OCI-LY1 (cell line): ENCODE results near the gene RIN3.

Source experiments
- EZH2 ChIP-seq: fragments of 200-600 bp; sonication (generic), shearing (Covaris generic); IDR thresholded peaks from 2 replicates; pipeline ENCODE4 v1.8.0; 2017; ENCODE audit warnings: borderline replicate concordance, mixed run types, mild to moderate bottlenecking, antibody characterized with exemption, low read length, moderate library complexity, mixed read lengths
- TF ChIP-seq, protein P1 (sequence below): fragments of 200-600 bp; sonication (generic), shearing (Covaris generic); IDR thresholded peaks from 2 replicates; pipeline ENCODE4 v1.5.1; 2017; ENCODE audit warnings: mild to moderate bottlenecking, antibody characterized with exemption, low read length, moderate library complexity, mixed read lengths

DNA sequence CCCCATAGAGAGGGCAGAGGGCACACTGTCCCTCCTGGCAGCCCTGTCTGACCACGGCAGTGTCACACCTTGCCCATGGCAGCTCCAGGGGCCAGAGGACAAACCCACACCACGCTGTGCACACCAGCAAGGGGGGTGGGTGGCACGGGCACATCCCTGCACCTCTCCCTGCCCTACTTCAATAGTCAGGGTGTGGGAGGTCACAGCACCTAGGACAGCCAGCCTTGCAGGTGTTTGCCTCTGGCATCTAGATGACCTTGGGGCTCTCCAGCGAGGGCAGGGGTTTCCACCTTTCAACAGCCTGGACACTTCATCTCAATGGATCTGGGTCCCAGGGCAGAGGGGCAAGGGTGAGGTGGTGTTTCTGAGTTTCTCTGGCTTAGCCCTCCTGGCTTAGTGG lies 165.7 kb downstream of the RIN3 start:
- TF ChIP-seq, protein P1, sequence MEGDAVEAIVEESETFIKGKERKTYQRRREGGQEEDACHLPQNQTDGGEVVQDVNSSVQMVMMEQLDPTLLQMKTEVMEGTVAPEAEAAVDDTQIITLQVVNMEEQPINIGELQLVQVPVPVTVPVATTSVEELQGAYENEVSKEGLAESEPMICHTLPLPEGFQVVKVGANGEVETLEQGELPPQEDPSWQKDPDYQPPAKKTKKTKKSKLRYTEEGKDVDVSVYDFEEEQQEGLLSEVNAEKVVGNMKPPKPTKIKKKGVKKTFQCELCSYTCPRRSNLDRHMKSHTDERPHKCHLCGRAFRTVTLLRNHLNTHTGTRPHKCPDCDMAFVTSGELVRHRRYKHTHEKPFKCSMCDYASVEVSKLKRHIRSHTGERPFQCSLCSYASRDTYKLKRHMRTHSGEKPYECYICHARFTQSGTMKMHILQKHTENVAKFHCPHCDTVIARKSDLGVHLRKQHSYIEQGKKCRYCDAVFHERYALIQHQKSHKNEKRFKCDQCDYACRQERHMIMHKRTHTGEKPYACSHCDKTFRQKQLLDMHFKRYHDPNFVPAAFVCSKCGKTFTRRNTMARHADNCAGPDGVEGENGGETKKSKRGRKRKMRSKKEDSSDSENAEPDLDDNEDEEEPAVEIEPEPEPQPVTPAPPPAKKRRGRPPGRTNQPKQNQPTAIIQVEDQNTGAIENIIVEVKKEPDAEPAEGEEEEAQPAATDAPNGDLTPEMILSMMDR: no peak
- TF ChIP-seq EZH2: no peak
